Hepatocyte (in vitro differentiated cells): ENCODE data around the gene MAP4K2. TPM values are rescaled to one million over a fixed set of nuclear protein-coding genes. Genes with fewer than 3 reads are reported as not detected.
A peak's percentile ranks its signal among the peaks of the same experiment; 100 is the strongest.

ENCODE experiments used
- DNase-seq: peaks from one replicate; pipeline ENCODE4 v3.0.0-alpha.2; 2016; ENCODE audit warnings: low spot score
- H2AFZ ChIP-seq: fragments of 200-600 bp; sonication (generic); 2 replicates; pipeline ENCODE4 v1.6.0; 2016; ENCODE audit warnings: antibody characterized with exemption, mild to moderate bottlenecking
- H3K27ac ChIP-seq: fragments of 200-600 bp; sonication (generic); 2 replicates; pipeline ENCODE4 v1.5.1; 2016; ENCODE audit warnings: mild to moderate bottlenecking
- H3K27me3 ChIP-seq: fragments of 200-600 bp; sonication (generic); 2 replicates; pipeline ENCODE4 v1.6.1; 2016
- H3K36me3 ChIP-seq: fragments of 200-600 bp; sonication (generic); replicated peaks from 2 replicates; pipeline ENCODE4 v1.5.1; 2016; ENCODE audit warnings: low read depth; ENCODE audit not compliant: insufficient read depth
- H3K4me1 ChIP-seq: fragments of 200-600 bp; sonication (generic); 2 replicates; pipeline ENCODE4 v1.5.1; 2016; ENCODE audit warnings: mild to moderate bottlenecking, moderate library complexity; ENCODE audit not compliant: insufficient read depth
- H3K4me2 ChIP-seq: fragments of 200-600 bp; sonication (generic); 2 replicates; pipeline ENCODE4 v1.6.0; 2016
- H3K4me3 ChIP-seq: fragments of 200-600 bp; sonication (generic); 2 replicates; pipeline ENCODE4 v1.5.1; 2016; ENCODE audit warnings: mild to moderate bottlenecking
- H3K79me2 ChIP-seq: fragments of 200-600 bp; sonication (generic); 2 replicates; pipeline ENCODE4 v1.6.0; 2017; ENCODE audit warnings: mild to moderate bottlenecking
- H3K9me2 ChIP-seq: fragments of 200-600 bp; sonication (generic); replicated peaks from 2 replicates; pipeline ENCODE4 v1.6.0; 2017; ENCODE audit warnings: mild to moderate bottlenecking; ENCODE audit not compliant: insufficient read depth
- H3K9me3 ChIP-seq: fragments of 200-600 bp; sonication (generic); 2 replicates; pipeline ENCODE4 v1.5.1; 2016; ENCODE audit warnings: low read depth, mild to moderate bottlenecking
- H4K20me1 ChIP-seq: fragments of 200-600 bp; sonication (generic); 2 replicates; pipeline ENCODE4 v1.6.0; 2016; ENCODE audit warnings: mild to moderate bottlenecking; ENCODE audit not compliant: insufficient read depth, poor library complexity, severe bottlenecking
- EZH2 ChIP-seq: fragments of 200-600 bp; sonication (generic); IDR thresholded peaks from 2 replicates; pipeline ENCODE4 v1.6.1; 2016; ENCODE audit warnings: antibody characterized with exemption, mild to moderate bottlenecking, borderline replicate concordance
- EZH2phosphoT487 ChIP-seq: fragments of 200-600 bp; sonication (generic); IDR thresholded peaks from one replicate; pipeline ENCODE4 v1.6.1; 2018; ENCODE audit warnings: antibody characterized with exemption, mild to moderate bottlenecking, low read depth, moderate library complexity; ENCODE audit not compliant: unreplicated experiment, severe bottlenecking
- WGBS: methylation state at CpG from one replicate; pipeline ENCODE4 v1.1.6; 2016; ENCODE audit warnings: low lambda C conversion rate; ENCODE audit errors: missing lambda C conversion rate; 5-methylcytosine and 5-hydroxymethylcytosine counted together
- polyA plus RNA-seq: library from polyadenylated mRNA; unstranded; fragments of >200 nt; fragmentation: Nextera tagmentation; extraction: Ambion mirVana; gene quantifications from 2 replicates; pipeline ENCODE4 v1.2.1, GENCODE V29; 2016
- total RNA-seq: library from RNA; depleted of rRNA; stranded (reverse); fragments of >200 nt; gene quantifications from 2 replicates; pipeline ENCODE4 v1.2.3, GENCODE V29; 2014
- TF ChIP-seq, protein P1 (sequence below): fragments of 200-600 bp; sonication (generic); IDR thresholded peaks from 2 replicates; pipeline ENCODE4 v1.5.1; 2016; ENCODE audit warnings: antibody characterized with exemption, mild to moderate bottlenecking; ENCODE audit not compliant: poor library complexity

Gene MAP4K2
- total and polyA plus RNA-seq, 2 experiments from 2014 or later: 7.8 to 9.0 TPM

DNA sequence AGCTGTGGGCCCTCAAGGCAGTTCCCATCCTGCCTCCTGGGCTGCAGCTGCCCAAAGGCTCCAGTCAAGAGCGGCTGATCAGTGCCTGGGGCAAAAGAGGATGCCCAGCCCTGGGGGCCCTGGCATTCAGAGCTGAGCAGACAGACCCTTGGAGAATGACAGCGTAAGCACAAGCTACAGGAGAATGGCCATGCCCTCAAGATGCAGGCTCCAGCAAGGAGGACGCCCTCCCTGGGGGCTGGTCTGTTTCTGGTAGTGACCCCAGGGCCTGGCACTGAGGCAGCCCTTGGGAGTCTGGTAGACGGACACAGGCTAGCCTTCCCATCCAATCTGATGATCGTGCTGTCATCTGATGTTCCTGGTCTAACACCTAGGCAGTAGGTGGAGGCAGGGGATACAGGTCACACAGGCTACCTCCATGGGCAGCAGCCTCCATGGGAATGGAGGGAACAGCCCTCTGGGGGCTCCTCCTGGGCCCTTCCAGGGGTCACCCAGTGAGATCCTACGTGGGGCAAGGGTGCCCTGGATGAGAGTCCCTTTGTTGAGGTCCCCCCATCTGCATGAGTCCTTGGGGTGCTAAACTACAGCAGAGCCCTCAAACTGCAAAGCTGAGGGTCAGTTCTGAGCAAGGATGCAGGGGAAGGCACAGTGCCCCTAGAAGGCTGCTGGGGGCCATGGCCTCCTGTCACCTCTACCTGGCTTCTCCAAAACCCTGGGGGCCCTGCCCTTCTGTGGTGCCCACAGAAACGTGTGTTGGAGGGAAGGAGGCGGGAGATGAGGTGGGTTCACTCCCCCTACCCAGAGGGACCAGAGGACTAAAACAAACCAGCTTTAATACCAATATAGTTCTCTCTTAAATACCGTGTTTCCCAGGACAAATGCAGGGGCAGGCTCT, 14.4 kb downstream of the MAP4K2 start:
- no peaks in the 10 kb centered on the region for H4K20me1 ChIP-seq
- H3K27ac ChIP-seq: no peak overlapping the region
- no peaks in the 10 kb centered on the region for H3K79me2 ChIP-seq
- 92% methylated on average over 9 of the region's 9 CpGs for WGBS
- TF ChIP-seq EZH2phosphoT487 (no peak), EZH2 (no peak)
- TF ChIP-seq, protein P1, sequence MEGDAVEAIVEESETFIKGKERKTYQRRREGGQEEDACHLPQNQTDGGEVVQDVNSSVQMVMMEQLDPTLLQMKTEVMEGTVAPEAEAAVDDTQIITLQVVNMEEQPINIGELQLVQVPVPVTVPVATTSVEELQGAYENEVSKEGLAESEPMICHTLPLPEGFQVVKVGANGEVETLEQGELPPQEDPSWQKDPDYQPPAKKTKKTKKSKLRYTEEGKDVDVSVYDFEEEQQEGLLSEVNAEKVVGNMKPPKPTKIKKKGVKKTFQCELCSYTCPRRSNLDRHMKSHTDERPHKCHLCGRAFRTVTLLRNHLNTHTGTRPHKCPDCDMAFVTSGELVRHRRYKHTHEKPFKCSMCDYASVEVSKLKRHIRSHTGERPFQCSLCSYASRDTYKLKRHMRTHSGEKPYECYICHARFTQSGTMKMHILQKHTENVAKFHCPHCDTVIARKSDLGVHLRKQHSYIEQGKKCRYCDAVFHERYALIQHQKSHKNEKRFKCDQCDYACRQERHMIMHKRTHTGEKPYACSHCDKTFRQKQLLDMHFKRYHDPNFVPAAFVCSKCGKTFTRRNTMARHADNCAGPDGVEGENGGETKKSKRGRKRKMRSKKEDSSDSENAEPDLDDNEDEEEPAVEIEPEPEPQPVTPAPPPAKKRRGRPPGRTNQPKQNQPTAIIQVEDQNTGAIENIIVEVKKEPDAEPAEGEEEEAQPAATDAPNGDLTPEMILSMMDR: no peak
- no peaks in the 10 kb centered on the region for H3K36me3 ChIP-seq
- no peaks in the 10 kb centered on the region for H3K9me2 ChIP-seq
- H2AFZ ChIP-seq: no peak overlapping the region
- no peak overlapping the region for H3K4me2 ChIP-seq
- DNase-seq: no peak
- H3K4me1 ChIP-seq: no peaks in the 10 kb centered on the region
- H3K4me3 ChIP-seq: no peak overlapping the region
- no peaks in the 10 kb centered on the region for H3K9me3 ChIP-seq
- H3K27me3 ChIP-seq: no peaks in the 10 kb centered on the region

DNA sequence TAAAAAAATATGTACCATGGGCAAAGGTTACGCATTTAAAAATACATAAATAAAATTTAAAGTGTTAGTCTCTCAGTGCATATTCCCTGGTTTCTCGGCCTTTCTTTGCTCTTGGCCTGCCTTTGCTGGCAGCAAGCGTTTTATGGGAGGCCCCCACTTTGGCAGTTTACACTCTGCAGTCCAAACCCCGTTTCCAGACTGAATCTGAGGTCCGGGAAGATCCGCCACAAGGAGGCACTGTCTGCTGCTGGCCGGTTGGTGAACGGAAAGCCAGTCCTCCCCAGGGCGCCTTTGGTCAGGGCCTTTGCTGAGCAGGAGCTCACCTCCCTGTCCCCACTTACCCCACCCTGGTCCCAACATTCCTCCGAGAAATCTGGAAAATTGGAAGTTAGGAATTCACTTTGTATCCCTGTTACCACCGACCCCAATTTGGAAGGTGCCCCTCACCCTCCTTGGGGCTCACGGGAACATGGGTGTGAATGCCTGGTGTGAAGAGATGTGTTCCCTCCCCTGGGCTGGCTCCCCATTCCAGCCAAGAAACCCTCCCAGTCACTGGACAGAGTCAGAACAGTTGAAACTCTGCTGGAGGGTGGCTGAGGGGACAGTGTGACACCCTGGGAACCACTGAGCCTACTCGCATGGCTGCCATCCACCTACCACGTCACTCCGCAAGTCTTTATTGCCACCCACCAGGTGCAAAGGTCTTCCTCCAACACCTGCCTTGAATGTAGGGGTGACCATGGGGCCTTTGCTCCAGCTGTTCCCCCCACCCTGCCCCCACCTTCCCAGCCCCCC, 15.3 kb downstream of the MAP4K2 start:
- no peak overlapping the region for H2AFZ ChIP-seq
- TF ChIP-seq, protein P1: peak; percentile 73
- no peak for TF ChIP-seq EZH2

DNA sequence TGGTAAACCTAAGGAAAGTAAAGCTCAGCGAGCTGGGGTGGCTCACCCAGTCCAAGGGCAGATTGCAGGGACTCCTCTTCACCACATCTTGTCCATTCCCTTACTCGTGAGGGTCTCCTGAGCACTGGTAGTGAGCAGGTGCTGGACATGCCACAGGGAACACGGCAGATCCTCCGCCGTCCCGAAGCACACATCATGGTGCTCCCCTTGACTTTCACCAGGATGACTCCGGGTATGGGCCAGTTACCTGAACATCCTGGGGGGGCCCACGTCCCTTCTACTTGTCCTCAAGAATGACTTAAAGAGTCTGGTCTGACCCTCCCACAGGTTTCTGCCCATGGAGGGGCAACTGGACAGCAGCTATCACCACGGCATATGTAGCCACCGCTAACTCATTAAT, 16.7 kb downstream of the MAP4K2 start:
- Histone ChIP-seq H4K20me1 (no peaks in the 10 kb centered on the region), H3K36me3 (no peaks in the 10 kb centered on the region), H3K9me2 (no peaks in the 10 kb centered on the region), H3K4me3 (no peak overlapping the region), H3K27ac (no peak overlapping the region), H3K27me3 (no peaks in the 10 kb centered on the region), H3K79me2 (no peaks in the 10 kb centered on the region), H3K4me2 (no peak overlapping the region), H2AFZ (no peak overlapping the region), H3K4me1 (no peaks in the 10 kb centered on the region), H3K9me3 (no peaks in the 10 kb centered on the region)
- WGBS: 92% methylated on average over 10 of the region's 10 CpGs
- TF ChIP-seq EZH2phosphoT487: no peak
- TF ChIP-seq, protein P1: no peak
- no peak for TF ChIP-seq EZH2
- DNase-seq: no peak

More for the DNA sequence above, 15.3 kb downstream of the MAP4K2 start:
- no peaks in the 10 kb centered on the region for H3K27me3 ChIP-seq
- no peaks in the 10 kb centered on the region for H3K79me2 ChIP-seq
- no peak overlapping the region for H3K4me2 ChIP-seq
- no peak overlapping the region for H3K4me3 ChIP-seq
- H3K27ac ChIP-seq: no peak overlapping the region
- H3K4me1 ChIP-seq: no peaks in the 10 kb centered on the region
- no peaks in the 10 kb centered on the region for H3K36me3 ChIP-seq
- 50% methylated on average over 15 of the region's 15 CpGs for WGBS
- peak; percentile 79 for DNase-seq
- H4K20me1 ChIP-seq: no peaks in the 10 kb centered on the region
- H3K9me3 ChIP-seq: no peaks in the 10 kb centered on the region
- no peaks in the 10 kb centered on the region for H3K9me2 ChIP-seq
